Stimulated activated naive CD4-positive, alpha-beta T cell treated with Interleukin-2 at 50 U/mL for 16 hours (primary cell): Measurements from ENCODE around the gene MEIKIN.
"Not testable (repeated sequence)": the region's sequence is repeated elsewhere in the genome, so short reads cannot be mapped to it uniquely, and the experiment has no call there.

ENCODE experiments used
- DNase-seq: peaks from one replicate; lab custom pipeline; 2025; lab: John Stamatoyannopoulos, UW

Gene MEIKIN

GRCh38 chr5:131812371-131813160, 132.9 kb downstream of the MEIKIN start:
- DNase-seq = no peak

- DNase-seq = no peak
Measured at GRCh38 chr5:131810510-131811249, 134.8 kb downstream of the MEIKIN start.

- peak; percentile 99 for DNase-seq
Measured at GRCh38 chr5:131796793-131797693, 148.4 kb downstream of the MEIKIN start, which contains the start of gene FNIP1. TSS of gene FNIP1 (minus strand) at chr5:131797017. CDS start at chr5:131796921, 96 bp downstream.

GRCh38 chr5:131795879-131796792, 149.3 kb downstream of the MEIKIN start:
- DNase-seq = peak; percentile 39

- DNase-seq = no peak
Measured at GRCh38 chr5:131795228-131795627, 150.2 kb downstream of the MEIKIN start.

- no peak for DNase-seq
Measured at GRCh38 chr5:131794586-131794985, 150.9 kb downstream of the MEIKIN start.

GRCh38 chr5:131792896-131793295, 152.6 kb downstream of the MEIKIN start:
- DNase-seq = no peak

- no peak for DNase-seq
Measured at GRCh38 chr5:131791866-131792265, 153.6 kb downstream of the MEIKIN start.

- no peak for DNase-seq
Measured at GRCh38 chr5:131790550-131790949, 154.9 kb downstream of the MEIKIN start.

GRCh38 chr5:131789765-131790164, 155.7 kb downstream of the MEIKIN start:
- no peak for DNase-seq

- no peak for DNase-seq
Measured at GRCh38 chr5:131787736-131788135, 157.7 kb downstream of the MEIKIN start.

- DNase-seq = no peak
Measured at GRCh38 chr5:131786900-131787692, 158.4 kb downstream of the MEIKIN start.

- no peak for DNase-seq
Measured at GRCh38 chr5:131786036-131786435, 159.4 kb downstream of the MEIKIN start.

GRCh38 chr5:131783874-131784273, 161.6 kb downstream of the MEIKIN start:
- no peak for DNase-seq

- no peak for DNase-seq
Measured at GRCh38 chr5:131783357-131783756, 162.1 kb downstream of the MEIKIN start.

GRCh38 chr5:131782717-131783116, 162.7 kb downstream of the MEIKIN start:
- DNase-seq = no peak

- not testable (repeated sequence) for DNase-seq
Measured at GRCh38 chr5:131778141-131778540, 167.3 kb downstream of the MEIKIN start.

GRCh38 chr5:131776450-131776849, 169.0 kb downstream of the MEIKIN start:
- no peak for DNase-seq

- no peak for DNase-seq
Measured at GRCh38 chr5:131774652-131775367, 170.7 kb downstream of the MEIKIN start.

GRCh38 chr5:131773805-131774204, 171.7 kb downstream of the MEIKIN start:
- DNase-seq = no peak
